ENCODE measurements around the gene SMIM43. TPM values are rescaled to one million over a fixed set of nuclear protein-coding genes. Genes with fewer than 3 reads are reported as not detected.

SMIM43 gene
- polyA plus RNA-seq, 1 of the 3 experiments (the other 2 are of a cell fraction), result 37.2 TPM

GRCh38 chr4:121720109-121720508 is 44.9 kb downstream of the SMIM43 start:
- Histone ChIP-seq H3F3A (replicated peaks; ENCODE audit: insufficient read depth) (no peaks in the 10 kb centered on the region), H3K4me1 (ENCODE audit: control insufficient read depth in 1 of 2, insufficient read depth in 2 of 2, low read depth in 1 of 2, low read length in 1 of 2) (no peaks in the 10 kb centered on the region), H3K79me2 (ENCODE audit: insufficient read depth) (no peaks in the 10 kb centered on the region), H3K27ac (ENCODE audit: low read depth in 2 of 2, low read length in 1 of 2) (no peak overlapping the region), H3K4me3 (ENCODE audit: low read depth in 2 of 2, low read length in 1 of 2) (no peak overlapping the region), H3K4me2 (no peak overlapping the region), H2AFZ (ENCODE audit: low read depth) (no peak overlapping the region), H3K36me3 (replicated peaks in 1 of 2; ENCODE audit: control insufficient read depth in 1 of 2, insufficient read depth in 2 of 2, low read length in 1 of 2) (no peaks in the 10 kb centered on the region), H4K20me1 (ENCODE audit: insufficient read depth) (no peaks in the 10 kb centered on the region), H3K9me2 (no peaks in the 10 kb centered on the region), H3K27me3 (ENCODE audit: insufficient read depth) (no peaks in the 10 kb centered on the region), H3K9ac (no peak overlapping the region), H3K9me3 (no peaks in the 10 kb centered on the region)
- ChIA-PET CTCF (no interaction called here), POLR2A (no interaction called here)
- TF ChIP-seq USF1 (IDR thresholded peaks at IDR 0.05; ENCODE audit: borderline replicate concordance, low read depth), result no peak
- peak; percentile 18; the same call in 1 of the 2 replicates for TF ChIP-seq PBX3 (IDR thresholded peaks at IDR 0.05)
- no peak for DNase-seq
- WGBS (ENCODE audit: low lambda C conversion rate), result 16% methylated on average over 1 of the region's 1 CpG

GRCh38 chr4:121717680-121718237 is 47.2 kb downstream of the SMIM43 start:
- H3K4me1 ChIP-seq (ENCODE audit: control insufficient read depth in 1 of 2, insufficient read depth in 2 of 2, low read depth in 1 of 2, low read length in 1 of 2), result no peaks in the 10 kb centered on the region
- DNase-seq, result no peak
- no peaks in the 10 kb centered on the region for H4K20me1 ChIP-seq (ENCODE audit: insufficient read depth)
- no peak overlapping the region for H3K4me2 ChIP-seq
- no peak overlapping the region for H3K4me3 ChIP-seq (ENCODE audit: low read depth in 2 of 2, low read length in 1 of 2)
- TF ChIP-seq USF2 (IDR thresholded peaks at IDR 0.05; ENCODE audit: borderline replicate concordance, low read depth, low read length) (no peak), MXI1 (IDR thresholded peaks at IDR 0.05; ENCODE audit: low read depth, low read length) (no peak), SIN3A (IDR thresholded peaks at IDR 0.05; ENCODE audit: borderline replicate concordance, low read depth, low read length) (no peak), CTCF (IDR thresholded peaks at IDR 0.05) (no peak), RAD21 (IDR thresholded peaks at IDR 0.05; ENCODE audit: low read length) (no peak), MAX (IDR thresholded peaks at IDR 0.05; ENCODE audit: low read depth) (no peak), POLR2AphosphoS5 (IDR thresholded peaks at IDR 0.05; ENCODE audit: low read depth, low read length) (no peak), CHD2 (IDR thresholded peaks at IDR 0.05; ENCODE audit: low read length, partially characterized antibody) (no peak)
- ChIA-PET CTCF (interaction anchor here (1.4 kb wide), 2 partner anchors 9 to 256 kb away, joined by 3 to 4 read pairs; no protein-coding TSS in a partner anchor), POLR2A (no interaction called here)
- H3K27me3 ChIP-seq (ENCODE audit: insufficient read depth), result no peaks in the 10 kb centered on the region
- H3F3A ChIP-seq (replicated peaks; ENCODE audit: insufficient read depth), result no peaks in the 10 kb centered on the region
- no peaks in the 10 kb centered on the region for H3K9me3 ChIP-seq
- no peaks in the 10 kb centered on the region for H3K36me3 ChIP-seq (replicated peaks in 1 of 2; ENCODE audit: control insufficient read depth in 1 of 2, insufficient read depth in 2 of 2, low read length in 1 of 2)
- WGBS (ENCODE audit: low lambda C conversion rate), result 52% methylated on average over 4 of the region's 4 CpGs
- no peak overlapping the region for H3K9ac ChIP-seq
- no peaks in the 10 kb centered on the region for H3K9me2 ChIP-seq
- no peak overlapping the region for H2AFZ ChIP-seq (ENCODE audit: low read depth)
- H3K27ac ChIP-seq (ENCODE audit: low read depth in 2 of 2, low read length in 1 of 2), result no peak overlapping the region
- no peaks in the 10 kb centered on the region for H3K79me2 ChIP-seq (ENCODE audit: insufficient read depth)

Measured in SK-N-SH (cell line).